Sigmoid colon (tissue), 4 donors: ENCODE results near the gene SYNC.

Source experiments
- CTCF ChIP-seq, 4 experiments: fragments of 450-650 bp in 3 of 4; fragments of 200-600 bp in 1 of 4; IDR thresholded peaks; one replicate each; pipeline ENCODE4 v1.5.1; 2016 to 2019; ENCODE audit warnings: antibody characterized with exemption in 4 of 4, mild to moderate bottlenecking in 3 of 4, moderate library complexity in 2 of 4
- EP300 ChIP-seq, 4 donors: sonication (generic); formaldehyde crosslinking; IDR thresholded peaks; one replicate each; pipeline ENCODE4 v1.6.1; 2017; ENCODE audit warnings: antibody characterized with exemption in 4 of 4
- POLR2A ChIP-seq, 2 donors: fragments of 450-650 bp; IDR thresholded peaks; one replicate each; pipeline ENCODE4 v1.6.1; 2016; ENCODE audit warnings: antibody characterized with exemption in 2 of 2, mild to moderate bottlenecking in 2 of 2, moderate library complexity in 2 of 2
- POLR2AphosphoS5 ChIP-seq, 4 donors: sonication (generic); formaldehyde crosslinking; IDR thresholded peaks; one replicate each; pipeline ENCODE4 v1.6.1; 2017; ENCODE audit warnings: antibody characterized with exemption in 4 of 4

- TF ChIP-seq CTCF (IDR thresholded peaks at IDR 0.05) (no peak), POLR2AphosphoS5 (IDR thresholded peaks at IDR 0.05) (no peak), POLR2A (IDR thresholded peaks at IDR 0.05) (no peak), EP300 (IDR thresholded peaks at IDR 0.05) (no peak)
Measured at GRCh38 chr1:32680642-32681041, 21.9 kb downstream of the SYNC start.
